WTC11 (cell line): ENCODE results near the gene PDLIM4. TPM values are rescaled to one million over a fixed set of nuclear protein-coding genes. Genes with fewer than 3 reads are reported as not detected.

Experiments
- ATAC-seq: fragments of 200-7000 bp; cut with Tn5 transposase; 2 replicates; pipeline ENCODE4 v1.10.0; 2021; ENCODE audit warnings: mild to moderate bottlenecking, moderate library complexity
- CTCF ChIA-PET: fragments of 300-600 bp; sonication (Branson Sonifier 250); formaldehyde crosslinking; loops from one replicate; lab custom pipeline; 2021; ENCODE audit warnings: antibody characterized with exemption; lab: Charles Lee
- POLR2A ChIA-PET: fragments of 350-600 bp; sonication (Branson Sonifier 250); formaldehyde crosslinking; loops from one replicate; lab custom pipeline; 2021; ENCODE audit warnings: antibody characterized with exemption; lab: Charles Lee
- DNase-seq: peaks from one replicate; pipeline ENCODE4 v3.0.0; 2021; ENCODE audit warnings: low spot score
- H3K27ac Mint-ChIP-seq: 2 replicates; pipeline ENCODE4 v1.8.0; 2021; ENCODE audit warnings: mixed read lengths
- H3K27me3 Mint-ChIP-seq: 2 replicates; pipeline ENCODE4 v1.8.0; 2021; ENCODE audit warnings: low read depth, mild to moderate bottlenecking, moderate library complexity, mixed read lengths
- H3K36me3 Mint-ChIP-seq: 2 replicates; pipeline ENCODE4 v1.8.0; 2021; ENCODE audit warnings: mixed read lengths
- H3K4me1 Mint-ChIP-seq: 2 replicates; pipeline ENCODE4 v1.8.0; 2022; ENCODE audit warnings: mixed read lengths
- H3K4me3 Mint-ChIP-seq: 2 replicates; pipeline ENCODE4 v1.8.0; 2021; ENCODE audit warnings: mild to moderate bottlenecking, moderate library complexity, mixed read lengths
- H3K9me3 Mint-ChIP-seq: 2 replicates; pipeline ENCODE4 v1.8.0; 2021; ENCODE audit warnings: mixed read lengths
- ATF1 ChIP-seq: sonication (generic); formaldehyde crosslinking; IDR thresholded peaks from 2 replicates; pipeline ENCODE4 v1.8.1; 2023; ENCODE audit warnings: mild to moderate bottlenecking, moderate library complexity, missing genetic modification reagents
- CREM ChIP-seq: sonication (generic); formaldehyde crosslinking; IDR thresholded peaks from 2 replicates; pipeline ENCODE4 v1.8.1; 2022; ENCODE audit warnings: mild to moderate bottlenecking, missing genetic modification reagents, moderate library complexity
- FOXP1 ChIP-seq: sonication (generic); formaldehyde crosslinking; IDR thresholded peaks from 2 replicates; pipeline ENCODE4 v1.8.0; 2022; ENCODE audit warnings: missing genetic modification reagents, mild to moderate bottlenecking, moderate library complexity, borderline replicate concordance
- FOXP4 ChIP-seq: sonication (generic); formaldehyde crosslinking; IDR thresholded peaks from 2 replicates; pipeline ENCODE4 v1.8.0; 2022; ENCODE audit warnings: mild to moderate bottlenecking, missing genetic modification reagents
- GTF2I ChIP-seq: fragments of 250-450 bp; sonication (Bioruptor Pico); conservative IDR thresholded peaks from 2 replicates; pipeline ENCODE4 v1.4.0; 2021; ENCODE audit warnings: mild to moderate bottlenecking
- IRF1 ChIP-seq: sonication (generic); formaldehyde crosslinking; IDR thresholded peaks from 2 replicates; pipeline ENCODE4 v1.8.0; 2023; ENCODE audit warnings: missing genetic modification reagents
- MAX ChIP-seq: sonication (generic); formaldehyde crosslinking; IDR thresholded peaks from 2 replicates; pipeline ENCODE4 v1.8.0; 2022; ENCODE audit warnings: mild to moderate bottlenecking, missing genetic modification reagents
- NFYB ChIP-seq: sonication (generic); formaldehyde crosslinking; conservative IDR thresholded peaks from 2 replicates; pipeline ENCODE4 v1.8.0; 2022; ENCODE audit warnings: low read depth, missing genetic modification reagents
- PRDM15 ChIP-seq: sonication (generic); formaldehyde crosslinking; IDR thresholded peaks from 2 replicates; pipeline ENCODE4 v1.8.0; 2022; ENCODE audit warnings: missing genetic modification reagents
- RELA ChIP-seq: sonication (generic); formaldehyde crosslinking; IDR thresholded peaks from 2 replicates; pipeline ENCODE4 v1.8.1; 2022; ENCODE audit warnings: missing genetic modification reagents, mild to moderate bottlenecking, borderline replicate concordance
- USF2 ChIP-seq: sonication (generic); formaldehyde crosslinking; IDR thresholded peaks from 2 replicates; pipeline ENCODE4 v1.8.1; 2023; ENCODE audit warnings: mild to moderate bottlenecking, missing genetic modification reagents, moderate library complexity
- ZNF121 ChIP-seq: sonication (generic); formaldehyde crosslinking; IDR thresholded peaks from 2 replicates; pipeline ENCODE4 v1.8.0; 2023; ENCODE audit warnings: missing genetic modification reagents
- ZNF138 ChIP-seq: sonication (generic); formaldehyde crosslinking; conservative IDR thresholded peaks from 2 replicates; pipeline ENCODE4 v1.8.1; 2022; ENCODE audit warnings: mild to moderate bottlenecking, moderate library complexity, missing genetic modification reagents
- ZNF232 ChIP-seq: sonication (generic); formaldehyde crosslinking; IDR thresholded peaks from 2 replicates; pipeline ENCODE4 v1.8.0; 2022; ENCODE audit warnings: mild to moderate bottlenecking, missing genetic modification reagents
- ZNF263 ChIP-seq: sonication (generic); formaldehyde crosslinking; IDR thresholded peaks from 2 replicates; pipeline ENCODE4 v1.8.1; 2022; ENCODE audit warnings: low read depth, mild to moderate bottlenecking, moderate library complexity, missing genetic modification reagents
- ZNF532 ChIP-seq: fragments of 250-450 bp; sonication (Bioruptor Pico); IDR thresholded peaks from 2 replicates; pipeline ENCODE4 v1.9.0; 2021; ENCODE audit warnings: mild to moderate bottlenecking, borderline replicate concordance
- total RNA-seq: library from RNA; stranded (reverse); gene quantifications from 3 replicates; pipeline ENCODE4 v1.2.3, GENCODE V29; 2021

The PDLIM4 gene
- total RNA-seq, 1 experiment from 2014 or later: 11.4 TPM

- Mint-ChIP-seq H3K27ac (no peak overlapping the region), H3K4me3 (peak overlapping the region; percentile 73), H3K4me1 (peaks cover 9% of the 10 kb centered on the region), H3K27me3 (peaks cover 20% of the 10 kb centered on the region), H3K9me3 (no peaks in the 10 kb centered on the region), H3K36me3 (no peaks in the 10 kb centered on the region)
- DNase-seq (no peak), ATAC-seq (no peak)
- TF ChIP-seq IRF1 (CRISPR knock-in tag) (no peak), PRDM15 (no peak), ZNF121 (no peak), ZNF232 (CRISPR knock-in tag) (no peak)
- ChIA-PET CTCF (interaction anchor here (1.9 kb wide), 1 partner anchor 18 kb away, joined by 15 read pairs; no protein-coding TSS in a partner anchor), POLR2A (no interaction called here)
These were observed 1.3 kb upstream of the PDLIM4 start for GRCh38 chr5:132256086-132256782.

GRCh38 chr5:132256783-132257130 lies 739 bp upstream of the PDLIM4 start:
- Mint-ChIP-seq H3K36me3 (no peaks in the 10 kb centered on the region), H3K4me1 (peaks cover 9% of the 10 kb centered on the region), H3K9me3 (no peaks in the 10 kb centered on the region), H3K27me3 (peaks cover 20% of the 10 kb centered on the region), H3K27ac (no peak overlapping the region), H3K4me3 (peak overlapping the region; percentile 73)
- ChIA-PET CTCF (interaction anchor here (1.9 kb wide), 1 partner anchor 19 kb away, joined by 15 read pairs; no protein-coding TSS in a partner anchor), POLR2A (no interaction called here)
- no peak for TF ChIP-seq MAX (CRISPR knock-in tag)
- TF ChIP-seq ZNF532 (CRISPR knock-in tag): no peak
- ATAC-seq: no peak; the same call in 1 of the 2 replicates
- no peak for DNase-seq

GRCh38 chr5:132258102-132259068 lies 889 bp downstream of the PDLIM4 start:
- ATAC-seq: no peak
- ChIA-PET POLR2A (no interaction called here), CTCF (interaction anchor here (1.2 to 2.8 kb wide), 4 partner anchors 14 to 31 kb away, joined by 3 to 12 read pairs (median 11); partner anchors contain the start of gene P4HA2)
- Mint-ChIP-seq H3K27me3 (peaks cover 20% of the 10 kb centered on the region), H3K27ac (no peak overlapping the region), H3K4me1 (peaks cover 9% of the 10 kb centered on the region), H3K4me3 (peak overlapping the region; percentile 64), H3K9me3 (no peaks in the 10 kb centered on the region), H3K36me3 (no peaks in the 10 kb centered on the region)
- no peak for DNase-seq
- TF ChIP-seq FOXP4 (CRISPR knock-in tag) (no peak), NFYB (no peak), ZNF138 (CRISPR knock-in tag) (no peak), FOXP1 (CRISPR knock-in tag) (no peak), GTF2I (CRISPR knock-in tag) (no peak), IRF1 (CRISPR knock-in tag) (no peak), ZNF263 (no peak), USF2 (CRISPR knock-in tag) (no peak), RELA (no peak), CREM (CRISPR knock-in tag) (no peak), ATF1 (no peak)
